HPDE6-E6E7 (cell line): ENCODE results near the gene MTA2.
A peak's percentile ranks its signal among the peaks of the same experiment; 100 is the strongest.
"Not testable (repeated sequence)": the region's sequence is repeated elsewhere in the genome, so short reads cannot be mapped to it uniquely, and the experiment has no call there.

Experiments used
- DNase-seq: peaks from one replicate; pipeline ENCODE4 v3.0.0; 2011; ENCODE audit warnings: missing footprints; ENCODE audit errors: extremely low spot score

The MTA2 gene

DNA sequence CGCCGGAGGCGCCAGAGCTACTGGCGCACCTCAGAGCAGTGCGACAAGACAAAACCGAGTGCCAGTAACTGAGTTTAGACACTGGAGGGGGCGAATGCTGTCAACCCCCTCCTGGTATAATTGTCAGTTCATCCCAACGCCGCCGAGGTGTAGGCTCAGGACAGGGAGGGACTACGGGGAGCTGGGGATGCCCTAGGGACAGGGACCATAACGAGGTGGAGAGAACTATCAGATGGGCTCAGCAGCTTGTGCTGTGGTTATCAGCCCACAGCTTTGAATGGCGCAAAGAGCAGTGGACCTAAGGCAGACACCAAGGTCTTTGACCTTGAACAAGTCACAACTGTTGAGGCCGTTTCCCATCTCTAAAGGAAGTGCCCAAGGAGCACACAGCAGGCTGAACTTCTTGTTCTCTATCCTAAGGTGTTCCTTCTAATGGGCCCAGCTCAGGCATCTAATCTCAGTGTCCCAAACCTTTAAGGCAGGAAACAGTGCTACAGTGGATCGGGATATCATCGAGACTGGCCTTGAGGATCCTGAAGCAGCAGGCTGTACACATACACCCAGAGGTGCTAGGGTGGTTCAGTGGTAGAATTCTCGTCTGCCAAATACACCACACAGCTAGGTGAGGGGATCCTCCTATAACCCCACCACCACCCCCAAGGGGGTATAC is 9.4 kb downstream of the MTA2 start:
- no peak for DNase-seq

DNA sequence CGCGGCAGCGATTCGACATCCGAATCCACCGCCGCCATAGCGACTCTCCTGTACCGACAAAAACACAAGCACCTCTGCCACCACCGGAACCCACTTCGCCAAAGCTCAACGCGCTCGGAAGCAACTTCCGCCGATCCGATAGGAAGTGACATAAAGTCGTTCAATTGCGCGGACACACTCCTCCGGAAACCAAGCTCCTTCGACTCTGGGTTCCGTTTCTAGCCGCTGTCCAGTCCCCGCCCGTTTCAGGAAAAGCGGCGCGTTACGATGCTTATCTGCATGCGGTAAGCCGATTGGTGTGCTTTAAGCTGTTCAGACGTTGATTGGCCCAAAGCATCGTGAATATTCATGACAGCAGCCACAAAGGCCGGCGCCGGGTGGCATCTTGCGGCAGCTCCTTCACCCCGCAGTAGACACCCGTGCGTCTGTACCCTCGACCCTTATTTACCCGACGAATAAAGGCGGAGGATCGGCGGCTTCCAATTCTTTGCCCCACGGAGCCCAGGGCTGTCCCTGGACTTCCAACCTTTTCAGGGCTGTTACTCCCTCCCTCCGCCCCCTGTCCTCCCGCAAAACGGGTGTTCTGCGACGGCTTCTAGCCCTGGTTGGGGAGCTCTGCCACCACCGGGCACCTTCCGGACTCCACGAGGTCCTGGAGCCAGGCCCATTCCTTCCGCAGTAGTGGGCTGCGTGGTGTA is 10.1 kb downstream of the MTA2 start, which contains the start of gene TUT1:
TSS of gene TUT1 (minus strand) at position 76 of the 698 bp plus-strand sequence. CDS start at position 38, 38 bp downstream.
- DNase-seq = peak; percentile 98

GRCh38 chr11:62588966-62589637 is 12.6 kb downstream of the MTA2 start:
- no peak for DNase-seq

GRCh38 chr11:62585356-62585755 is 16.3 kb downstream of the MTA2 start:
- DNase-seq = not testable (repeated sequence)

DNA sequence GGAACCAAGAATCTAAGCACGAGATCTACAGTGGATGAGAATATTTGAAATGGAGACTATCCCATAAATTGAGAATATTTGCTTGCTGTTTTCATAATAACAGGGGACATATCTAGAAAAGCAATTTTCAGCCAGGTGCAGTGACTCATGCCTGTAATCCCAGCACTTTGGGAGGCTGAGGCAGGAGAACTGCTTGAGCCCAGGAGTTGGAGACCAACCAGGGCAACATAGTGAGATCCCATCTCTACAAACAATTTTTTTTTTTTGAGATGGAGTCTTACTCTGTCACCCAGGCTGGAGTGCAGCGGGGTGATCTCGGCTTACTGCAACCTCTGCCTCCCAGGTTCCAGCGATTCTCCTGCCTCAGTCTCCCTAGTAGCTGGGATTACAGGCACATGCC is 19.9 kb downstream of the MTA2 start:
- DNase-seq = not testable (repeated sequence)

- no peak for DNase-seq
Observed at GRCh38 chr11:62580959-62581715, 20.5 kb downstream of the MTA2 start.

GRCh38 chr11:62579252-62579651 is 22.4 kb downstream of the MTA2 start:
- no peak for DNase-seq

DNA sequence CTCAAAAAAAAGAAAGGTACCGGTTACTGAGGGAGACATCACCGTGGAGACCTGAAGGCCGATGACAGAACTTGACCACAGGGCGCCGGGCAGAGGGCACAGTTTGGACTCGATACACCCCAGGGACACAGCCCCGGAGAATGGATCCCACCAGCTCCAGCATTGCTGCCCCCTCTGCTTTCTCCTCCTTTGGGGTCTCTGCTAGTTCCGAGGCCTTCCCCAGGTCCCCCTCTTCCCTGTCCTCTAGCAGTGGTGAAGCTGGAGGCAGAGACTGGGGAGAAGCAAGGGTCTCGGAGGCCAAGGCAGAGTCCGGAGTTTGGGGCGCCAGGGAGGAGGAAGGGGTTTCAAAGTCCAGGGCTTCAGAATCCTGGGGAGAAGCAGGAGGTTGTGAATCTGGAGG is 23.1 kb downstream of the MTA2 start:
- DNase-seq = no peak

- DNase-seq = no peak
Observed at GRCh38 chr11:62577046-62577714, 24.5 kb downstream of the MTA2 start.

GRCh38 chr11:62575837-62576236 is 25.8 kb downstream of the MTA2 start:
- DNase-seq = no peak

GRCh38 chr11:62575156-62575555 is 26.5 kb downstream of the MTA2 start:
- no peak for DNase-seq

GRCh38 chr11:62574363-62575071 is 27.1 kb downstream of the MTA2 start:
- no peak for DNase-seq

- DNase-seq = peak; percentile 98
Observed at GRCh38 chr11:62573592-62574362, 27.9 kb downstream of the MTA2 start, which contains the start of gene EEF1G. TSS of gene EEF1G (minus strand) at chr11:62573891. CDS start at chr11:62573842, 49 bp downstream.

DNA sequence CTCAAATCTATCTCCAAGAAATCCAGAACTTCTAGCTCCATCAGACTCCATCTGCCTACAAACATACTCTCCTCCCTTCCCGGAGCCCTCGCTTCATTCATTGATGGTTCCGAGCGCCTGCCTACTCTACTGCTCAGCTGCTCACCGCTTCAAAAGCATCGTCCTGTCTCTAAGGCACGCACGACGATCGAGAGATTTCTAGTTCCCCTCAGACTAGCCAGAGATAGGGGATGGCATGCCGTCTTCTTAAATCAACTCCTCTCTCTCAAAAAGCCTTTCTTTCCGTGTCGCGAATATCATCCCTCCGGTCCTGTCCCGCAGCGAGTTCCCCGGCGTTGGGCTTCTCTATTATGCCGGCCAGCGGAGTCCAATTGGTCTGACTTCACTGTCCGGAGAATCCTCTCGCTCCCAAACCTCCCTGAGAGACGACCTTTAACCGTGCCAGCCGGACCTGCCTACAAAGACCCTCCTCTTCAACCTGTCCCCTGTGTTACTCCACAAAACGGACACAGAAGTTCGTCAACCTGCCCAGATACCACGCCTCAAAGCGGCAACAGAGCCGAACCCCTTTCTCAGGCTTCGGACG is 28.6 kb downstream of the MTA2 start:
- peak; percentile 79 for DNase-seq

GRCh38 chr11:62572431-62572830 is 29.2 kb downstream of the MTA2 start:
- no peak for DNase-seq

DNA sequence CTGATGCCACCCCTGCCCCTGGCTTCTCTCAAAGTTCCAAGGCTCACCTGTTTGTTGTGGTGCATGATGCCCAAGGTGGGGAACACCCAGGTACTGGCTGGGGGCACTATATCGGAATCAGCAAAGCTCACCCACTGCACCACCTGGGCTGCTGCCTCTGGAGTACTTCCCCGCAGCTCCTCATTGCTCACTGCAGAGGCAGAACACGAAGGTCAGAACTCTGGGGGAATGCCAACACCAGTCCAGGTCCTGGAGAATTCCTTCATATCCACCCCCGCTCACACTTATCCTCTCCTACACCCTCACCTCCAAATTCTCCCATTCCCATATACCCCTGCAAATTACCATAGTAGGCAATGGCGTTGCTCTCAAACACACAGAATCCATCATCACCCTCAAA is 30.2 kb downstream of the MTA2 start:
- not testable (repeated sequence) for DNase-seq

DNA sequence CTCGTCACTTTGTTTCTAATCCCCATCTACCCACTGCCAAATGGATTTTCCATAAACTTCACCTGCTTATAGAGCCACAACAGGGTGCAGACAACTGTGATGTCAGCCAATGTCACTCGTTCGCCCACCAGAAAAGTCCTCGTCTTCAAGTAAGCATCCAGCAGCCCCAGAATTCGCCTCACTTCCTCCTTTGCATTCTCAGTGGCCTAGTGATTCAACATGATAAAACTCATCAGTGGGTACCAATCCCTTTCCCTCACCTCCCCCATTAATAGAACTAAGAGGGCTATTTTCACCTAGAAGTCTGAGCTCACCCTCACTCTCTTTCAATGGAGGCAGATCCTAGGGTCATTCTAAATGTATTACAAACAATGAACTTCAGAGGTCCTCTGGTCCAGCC is 30.8 kb downstream of the MTA2 start:
- not testable (repeated sequence) for DNase-seq

DNA sequence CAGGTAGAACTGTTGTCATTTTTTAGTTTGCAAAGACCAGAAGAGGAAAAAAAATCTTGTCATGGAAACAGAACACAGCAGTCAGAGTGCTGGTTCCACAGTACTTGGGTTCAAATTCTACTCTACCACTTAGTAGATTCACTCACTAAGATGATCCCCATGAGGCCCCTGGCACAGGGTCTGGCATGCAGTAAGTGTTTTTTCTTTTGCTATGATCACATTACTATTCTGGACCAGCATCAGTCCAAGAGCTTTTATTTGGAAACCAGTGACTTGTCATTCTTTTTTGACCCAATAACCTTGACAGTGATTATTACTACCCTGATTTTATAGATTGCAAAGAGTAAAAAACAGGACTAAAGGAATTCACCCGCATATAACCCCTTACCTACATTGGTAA is 32.1 kb downstream of the MTA2 start:
- no peak for DNase-seq

GRCh38 chr11:62567018-62567633 is 34.5 kb downstream of the MTA2 start:
- no peak for DNase-seq
